GM23338 (cell line): ENCODE data around the gene CLTA. TPM values are rescaled to one million over a fixed set of nuclear protein-coding genes. Genes with fewer than 3 reads are reported as not detected.

Experiments used
- ATAC-seq: fragments of 200-7000 bp; cut with Tn5 transposase; 3 replicates; pipeline ENCODE4 v1.9.1; 2020
- DNase-seq: peaks from one replicate; pipeline ENCODE4 v3.0.0-alpha.2; 2015; ENCODE audit warnings: low spot score
- H2AFZ ChIP-seq: fragments of 200-600 bp; sonication (generic); 2 replicates; pipeline ENCODE4 v1.8.0; 2016; ENCODE audit warnings: antibody characterized with exemption, mild to moderate bottlenecking, moderate library complexity
- H3F3A ChIP-seq: fragments of 200-600 bp; sonication (generic); replicated peaks from 2 replicates; pipeline ENCODE4 v1.8.0; 2017; ENCODE audit warnings: antibody characterized with exemption, mixed run types, low read depth
- H3K27ac ChIP-seq: fragments of 200-600 bp; sonication (generic); 2 replicates; pipeline ENCODE4 v1.6.1; 2016; ENCODE audit warnings: low read depth
- H3K27me3 ChIP-seq: fragments of 200-600 bp; sonication (generic); 2 replicates; pipeline ENCODE4 v1.8.0; 2016; ENCODE audit warnings: mild to moderate bottlenecking, mixed run types, moderate library complexity; ENCODE audit not compliant: insufficient read depth
- H3K36me3 ChIP-seq: fragments of 200-600 bp; sonication (generic); 2 replicates; pipeline ENCODE4 v1.8.0; 2016; ENCODE audit warnings: mild to moderate bottlenecking; ENCODE audit not compliant: insufficient read depth
- H3K4me1 ChIP-seq: fragments of 200-600 bp; sonication (generic); 2 replicates; pipeline ENCODE4 v1.8.0; 2016; ENCODE audit warnings: mild to moderate bottlenecking, moderate library complexity; ENCODE audit not compliant: insufficient read depth
- H3K4me2 ChIP-seq: fragments of 200-600 bp; sonication (generic); 2 replicates; pipeline ENCODE4 v1.7.1; 2017; ENCODE audit warnings: mixed run types
- H3K4me3 ChIP-seq: fragments of 200-600 bp; sonication (generic); 2 replicates; pipeline ENCODE4 v1.6.1; 2016; ENCODE audit warnings: mixed run types
- H3K79me2 ChIP-seq: fragments of 200-600 bp; sonication (generic); replicated peaks from 2 replicates; pipeline ENCODE4 v1.8.0; 2017; ENCODE audit warnings: mild to moderate bottlenecking; ENCODE audit not compliant: insufficient read depth
- H3K9me2 ChIP-seq: fragments of 200-600 bp; sonication (generic); 2 replicates; pipeline ENCODE4 v1.8.0; 2017; ENCODE audit not compliant: insufficient read depth
- H4K20me1 ChIP-seq: fragments of 200-600 bp; sonication (generic); replicated peaks from 2 replicates; pipeline ENCODE4 v1.8.0; 2017; ENCODE audit warnings: mild to moderate bottlenecking; ENCODE audit not compliant: insufficient read depth
- H3K27ac Mint-ChIP-seq: 2 replicates; pipeline ENCODE4 v1.8.0; 2020; ENCODE audit warnings: inconsistent platforms, mild to moderate bottlenecking, moderate library complexity, mixed read lengths
- H3K27me3 Mint-ChIP-seq: 3 replicates; pipeline ENCODE4 v1.8.0; 2022; ENCODE audit warnings: low read depth, mild to moderate bottlenecking, moderate library complexity, mixed read lengths, inconsistent platforms; ENCODE audit not compliant: insufficient read depth, poor library complexity
- H3K36me3 Mint-ChIP-seq: 3 replicates; pipeline ENCODE4 v1.8.0; 2021; ENCODE audit warnings: low read depth, mild to moderate bottlenecking, inconsistent platforms, moderate library complexity, mixed read lengths
- H3K4me1 Mint-ChIP-seq: 3 replicates; pipeline ENCODE4 v1.8.0; 2020; ENCODE audit warnings: mild to moderate bottlenecking, inconsistent platforms, mixed read lengths
- H3K4me3 Mint-ChIP-seq: 3 replicates; pipeline ENCODE4 v1.8.0; 2021; ENCODE audit warnings: moderate library complexity, mild to moderate bottlenecking, inconsistent platforms, mixed read lengths
- H3K9me3 Mint-ChIP-seq: 3 replicates; pipeline ENCODE4 v1.8.0; 2020; ENCODE audit warnings: moderate library complexity, mild to moderate bottlenecking, inconsistent platforms, mixed read lengths
- CREB1 ChIP-seq: fragments of 250-450 bp; sonication (Bioruptor Pico); IDR thresholded peaks from 2 replicates; pipeline ENCODE4 v1.5.0; 2020; ENCODE audit warnings: low read depth, mild to moderate bottlenecking, moderate library complexity
- CTCF ChIP-seq, 2 experiments: fragments of 200-600 bp in 1 of 2; sonication (generic) in 1 of 2; conservative IDR thresholded peaks; 2 replicates each; pipeline versions ENCODE4 v1.5.1 to v1.6.1; 2016 to 2017; ENCODE audit warnings: antibody characterized with exemption in 2 of 2, low read depth in 2 of 2, mild to moderate bottlenecking in 2 of 2, moderate library complexity in 1 of 2
- ETS1 ChIP-seq: IDR thresholded peaks from 2 replicates; pipeline ENCODE4 v1.6.1; 2016; ENCODE audit warnings: antibody characterized with exemption
- NANOG ChIP-seq: IDR thresholded peaks from 2 replicates; pipeline ENCODE4 v1.6.1; 2016; ENCODE audit warnings: antibody characterized with exemption, borderline replicate concordance
- POLR2AphosphoS5 ChIP-seq: IDR thresholded peaks from 2 replicates; pipeline ENCODE4 v1.6.1; 2016; ENCODE audit warnings: antibody characterized with exemption, low read depth
- REST ChIP-seq: IDR thresholded peaks from one replicate; pipeline ENCODE4 v1.6.1; 2018; ENCODE audit warnings: antibody characterized with exemption; ENCODE audit not compliant: unreplicated experiment
- STAT1 ChIP-seq: IDR thresholded peaks from one replicate; pipeline ENCODE4 v1.6.1; 2016; ENCODE audit warnings: antibody characterized with exemption; ENCODE audit not compliant: unreplicated experiment
- ZNF331 ChIP-seq: fragments of 250-450 bp; sonication (Bioruptor Pico); IDR thresholded peaks from 2 replicates; pipeline ENCODE4 v1.5.0; 2020; ENCODE audit warnings: low read depth, mild to moderate bottlenecking, moderate library complexity
- polyA plus RNA-seq: library from polyadenylated mRNA; unstranded; fragments of >200 nt; fragmentation: Nextera tagmentation; extraction: Ambion mirVana; gene quantifications from 2 replicates; pipeline ENCODE4 v1.2.1, GENCODE V29; 2016
- total RNA-seq: library from RNA; depleted of rRNA; stranded (reverse); fragments of >200 nt; shearing (Covaris generic); gene quantifications from 2 replicates; pipeline ENCODE4 v1.2.3, GENCODE V29; 2014

Gene CLTA
- total and polyA plus RNA-seq, 2 experiments from 2014 or later = 223 to 259 TPM

- TF ChIP-seq NANOG = no peak
- no peak for TF ChIP-seq ETS1
- TF ChIP-seq POLR2AphosphoS5 = no peak
- no peak for TF ChIP-seq CREB1 (CRISPR knock-in tag)
Measured at GRCh38 chr9:36218011-36218410, 27.3 kb downstream of the CLTA start (continued).

- H3K36me3 Mint-ChIP-seq = peaks cover 54% of the 10 kb centered on the region
- no peak overlapping the region for H3K4me3 Mint-ChIP-seq
- DNase-seq (no peak), ATAC-seq (no peak)
- H3K27me3 ChIP-seq = no peaks in the 10 kb centered on the region
- no peak overlapping the region for H3K27ac ChIP-seq
- H4K20me1 ChIP-seq = peaks cover 12% of the 10 kb centered on the region
- no peak overlapping the region for H2AFZ ChIP-seq
- no peaks in the 10 kb centered on the region for H3K4me1 ChIP-seq
- H3K27ac Mint-ChIP-seq = no peak overlapping the region
- H3K9me2 ChIP-seq = no peaks in the 10 kb centered on the region
- H3F3A ChIP-seq = no peaks in the 10 kb centered on the region
- no peak overlapping the region for H3K4me2 ChIP-seq
- peaks cover 4% of the 10 kb centered on the region for H3K36me3 ChIP-seq
- H3K4me3 ChIP-seq = no peak overlapping the region
- TF ChIP-seq REST = no peak
- no peak for TF ChIP-seq STAT1
- no peak for TF ChIP-seq CTCF (conservative IDR thresholded peaks at IDR 0.05; ENCODE audit: low read depth in 2 of 2)
- no peak for TF ChIP-seq ZNF331 (CRISPR knock-in tag)
- TF ChIP-seq POLR2AphosphoS5 = no peak
- H3K9me3 Mint-ChIP-seq = no peaks in the 10 kb centered on the region; the same call in 2 of the 3 replicates
- no peaks in the 10 kb centered on the region for H3K4me1 Mint-ChIP-seq
- peaks cover 14% of the 10 kb centered on the region for H3K27me3 Mint-ChIP-seq
- H3K79me2 ChIP-seq = 0 out of 2 replicates have a peak, but pooled peaks cover 9% of the 10 kb centered on the region
Measured at GRCh38 chr9:36218411-36218901, 27.7 kb downstream of the CLTA start.
